ENCODE data around the gene MEIOC.

Gene MEIOC

GRCh38 chr17:44653384-44653783 is 2.9 kb upstream of the MEIOC start:
- Histone ChIP-seq H3K9me3 (no peaks in the 10 kb centered on the region; the same call in 1 of the 2 replicates), H3K27me3 (peaks cover 30% of the 10 kb centered on the region), H3K4me1 (no peaks in the 10 kb centered on the region), H3K4me3 (ENCODE audit: low read depth, low read length) (no peak overlapping the region), H3K36me3 (no peaks in the 10 kb centered on the region)
- TF ChIP-seq, protein P1, sequence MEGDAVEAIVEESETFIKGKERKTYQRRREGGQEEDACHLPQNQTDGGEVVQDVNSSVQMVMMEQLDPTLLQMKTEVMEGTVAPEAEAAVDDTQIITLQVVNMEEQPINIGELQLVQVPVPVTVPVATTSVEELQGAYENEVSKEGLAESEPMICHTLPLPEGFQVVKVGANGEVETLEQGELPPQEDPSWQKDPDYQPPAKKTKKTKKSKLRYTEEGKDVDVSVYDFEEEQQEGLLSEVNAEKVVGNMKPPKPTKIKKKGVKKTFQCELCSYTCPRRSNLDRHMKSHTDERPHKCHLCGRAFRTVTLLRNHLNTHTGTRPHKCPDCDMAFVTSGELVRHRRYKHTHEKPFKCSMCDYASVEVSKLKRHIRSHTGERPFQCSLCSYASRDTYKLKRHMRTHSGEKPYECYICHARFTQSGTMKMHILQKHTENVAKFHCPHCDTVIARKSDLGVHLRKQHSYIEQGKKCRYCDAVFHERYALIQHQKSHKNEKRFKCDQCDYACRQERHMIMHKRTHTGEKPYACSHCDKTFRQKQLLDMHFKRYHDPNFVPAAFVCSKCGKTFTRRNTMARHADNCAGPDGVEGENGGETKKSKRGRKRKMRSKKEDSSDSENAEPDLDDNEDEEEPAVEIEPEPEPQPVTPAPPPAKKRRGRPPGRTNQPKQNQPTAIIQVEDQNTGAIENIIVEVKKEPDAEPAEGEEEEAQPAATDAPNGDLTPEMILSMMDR (IDR thresholded peaks at IDR 0.05; ENCODE audit: low read depth, low read length) = no peak
- no peak for DNase-seq

GRCh38 chr17:44653954-44654353 is 2.3 kb upstream of the MEIOC start:
- no peaks in the 10 kb centered on the region; the same call in 1 of the 2 replicates for H3K9me3 ChIP-seq
- H3K27me3 ChIP-seq = peaks cover 25% of the 10 kb centered on the region

DNA sequence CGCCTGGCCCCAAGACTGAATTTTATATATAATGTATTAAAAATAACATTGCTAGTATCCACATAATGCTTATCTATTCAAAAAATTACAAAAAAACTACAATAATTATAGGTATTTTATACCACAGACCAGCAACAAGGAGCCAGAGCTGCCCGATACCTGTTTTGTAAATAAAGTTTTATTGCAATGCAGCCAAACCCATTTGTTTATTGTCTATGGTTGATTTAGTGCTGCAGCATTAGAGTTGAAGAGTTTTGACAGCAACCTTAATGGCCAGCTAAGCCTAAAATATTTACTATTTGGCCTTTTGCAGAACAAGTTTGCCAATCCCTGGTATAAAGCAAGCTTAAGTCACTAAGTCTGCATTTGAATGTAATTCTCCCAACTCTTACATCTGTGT is 5.6 kb downstream of the MEIOC start:
- Histone ChIP-seq H3K36me3 (no peaks in the 10 kb centered on the region), H3K4me1 (no peaks in the 10 kb centered on the region), H3K27me3 (peaks cover 6% of the 10 kb centered on the region), H3K9me3 (no peaks in the 10 kb centered on the region), H3K4me3 (ENCODE audit: low read depth, low read length) (no peak overlapping the region)
- TF ChIP-seq, protein P1 (IDR thresholded peaks at IDR 0.05; ENCODE audit: low read depth, low read length) = no peak
- no peak for DNase-seq

More at GRCh38 chr17:44653954-44654353, 2.3 kb upstream of the MEIOC start:
- DNase-seq = no peak
- TF ChIP-seq, protein P1 (IDR thresholded peaks at IDR 0.05; ENCODE audit: low read depth, low read length) = no peak
- H3K36me3 ChIP-seq = no peaks in the 10 kb centered on the region
- H3K4me3 ChIP-seq (ENCODE audit: low read depth, low read length) = no peak overlapping the region
- no peaks in the 10 kb centered on the region for H3K4me1 ChIP-seq

DNA sequence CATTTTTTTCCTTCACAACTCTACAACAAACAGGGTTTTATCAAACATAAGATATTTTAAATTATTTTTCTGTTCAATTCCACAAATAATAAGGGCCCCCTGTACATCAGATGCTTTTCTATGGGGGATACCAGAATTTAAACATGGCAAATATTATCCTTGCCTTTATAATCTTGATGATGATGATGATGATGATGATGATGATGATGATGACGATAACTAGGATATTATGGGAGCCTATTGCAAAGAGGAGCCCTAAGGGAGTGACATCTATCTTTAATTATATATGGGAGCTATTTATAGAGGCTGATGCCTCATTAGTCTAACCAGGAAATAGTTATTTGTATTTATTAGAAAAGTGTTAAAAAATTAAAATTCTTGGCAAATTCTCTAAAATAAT is 6.8 kb downstream of the MEIOC start:
- H3K36me3 ChIP-seq = no peaks in the 10 kb centered on the region
- no peaks in the 10 kb centered on the region for H3K9me3 ChIP-seq
- no peaks in the 10 kb centered on the region for H3K4me1 ChIP-seq
- no peak overlapping the region for H3K4me3 ChIP-seq (ENCODE audit: low read depth, low read length)
- H3K27me3 ChIP-seq = no peaks in the 10 kb centered on the region; the same call in 1 of the 2 replicates
- no peak for DNase-seq
- TF ChIP-seq, protein P1 (IDR thresholded peaks at IDR 0.05; ENCODE audit: low read depth, low read length) = no peak

GRCh38 chr17:44664867-44665266 is 8.6 kb downstream of the MEIOC start:
- TF ChIP-seq, protein P1 (IDR thresholded peaks at IDR 0.05; ENCODE audit: low read depth, low read length) = no peak
- Histone ChIP-seq H3K4me1 (no peaks in the 10 kb centered on the region), H3K36me3 (no peaks in the 10 kb centered on the region), H3K27me3 (peaks cover 6% of the 10 kb centered on the region), H3K9me3 (no peaks in the 10 kb centered on the region), H3K4me3 (ENCODE audit: low read depth, low read length) (no peak overlapping the region)
- no peak for DNase-seq

GRCh38 chr17:44666006-44666405 is 9.7 kb downstream of the MEIOC start:
- DNase-seq = no peak
- Histone ChIP-seq H3K27me3 (peaks cover 6% of the 10 kb centered on the region), H3K36me3 (no peaks in the 10 kb centered on the region), H3K4me1 (no peaks in the 10 kb centered on the region), H3K4me3 (ENCODE audit: low read depth, low read length) (no peak overlapping the region), H3K9me3 (no peaks in the 10 kb centered on the region)
- TF ChIP-seq, protein P1 (IDR thresholded peaks at IDR 0.05; ENCODE audit: low read depth, low read length) = no peak
